RWPE2 (cell line): Measurements from ENCODE around the gene NXN.

Source experiments
- ATAC-seq: fragments of 200-7000 bp; cut with Tn5 transposase; 3 replicates; pipeline ENCODE4 v1.9.1; 2021; ENCODE audit warnings: low read depth
- DNase-seq: peaks from one replicate; pipeline ENCODE4 v3.0.0-alpha.2; 2020; ENCODE audit warnings: low spot score
- H3K27ac ChIP-seq: fragments of 450-650 bp; 2 replicates; pipeline ENCODE4 v1.5.1; 2017; ENCODE audit warnings: mild to moderate bottlenecking; ENCODE audit not compliant: poor library complexity, severe bottlenecking
- H3K27me3 ChIP-seq: fragments of 250-450 bp; sonication (Bioruptor Pico); 2 replicates; pipeline ENCODE4 v1.5.1; 2021; ENCODE audit warnings: mild to moderate bottlenecking, moderate library complexity; ENCODE audit not compliant: insufficient read depth, poor library complexity, severe bottlenecking
- H3K36me3 ChIP-seq: fragments of 250-450 bp; sonication (Bioruptor Pico); 2 replicates; pipeline ENCODE4 v1.5.1; 2020; ENCODE audit warnings: low read depth, mild to moderate bottlenecking, moderate library complexity
- H3K4me1 ChIP-seq: fragments of 250-450 bp; sonication (Bioruptor Pico); 2 replicates; pipeline ENCODE4 v1.5.1; 2021; ENCODE audit warnings: mild to moderate bottlenecking, moderate library complexity; ENCODE audit not compliant: insufficient read depth, poor library complexity, severe bottlenecking
- H3K4me3 ChIP-seq: fragments of 250-450 bp; sonication (Bioruptor Pico); 2 replicates; pipeline ENCODE4 v1.5.1; 2021; ENCODE audit warnings: mild to moderate bottlenecking, moderate library complexity; ENCODE audit not compliant: severe bottlenecking
- H3K9me3 ChIP-seq: fragments of 250-450 bp; sonication (Bioruptor Pico); 2 replicates; pipeline ENCODE4 v1.5.1; 2021; ENCODE audit warnings: mild to moderate bottlenecking, moderate library complexity; ENCODE audit not compliant: severe bottlenecking
- CTCF ChIP-seq: fragments of 450-650 bp; IDR thresholded peaks from one replicate; pipeline ENCODE4 v1.5.1; 2017; ENCODE audit warnings: mild to moderate bottlenecking, moderate library complexity; ENCODE audit not compliant: poor library complexity, severe bottlenecking

NXN gene

GRCh38 chr17:1007310-1008007 is 27.9 kb upstream of the NXN start:
- TF ChIP-seq CTCF, result no peak

GRCh38 chr17:1006054-1006453 is 26.5 kb upstream of the NXN start:
- Histone ChIP-seq H3K4me3 (no peak overlapping the region), H3K36me3 (peaks cover 41% of the 10 kb centered on the region), H3K4me1 (peaks cover 6% of the 10 kb centered on the region), H3K27ac (no peak overlapping the region), H3K9me3 (no peaks in the 10 kb centered on the region), H3K27me3 (no peaks in the 10 kb centered on the region)
- no peak for TF ChIP-seq CTCF
- DNase-seq (peak; percentile 54), ATAC-seq (no peak)

More at GRCh38 chr17:1007310-1008007, 27.9 kb upstream of the NXN start:
- no peaks in the 10 kb centered on the region for H3K9me3 ChIP-seq
- peaks cover 28% of the 10 kb centered on the region for H3K36me3 ChIP-seq
- H3K27ac ChIP-seq, result no peak overlapping the region
- H3K4me1 ChIP-seq, result no peaks in the 10 kb centered on the region
- ATAC-seq, result no peak
- H3K27me3 ChIP-seq, result no peaks in the 10 kb centered on the region
- no peak overlapping the region for H3K4me3 ChIP-seq
- no peak for DNase-seq

- no peak for TF ChIP-seq CTCF
- Histone ChIP-seq H3K27me3 (no peaks in the 10 kb centered on the region), H3K4me3 (no peak overlapping the region), H3K27ac (no peak overlapping the region), H3K9me3 (no peaks in the 10 kb centered on the region), H3K36me3 (peaks cover 47% of the 10 kb centered on the region), H3K4me1 (peaks cover 6% of the 10 kb centered on the region)
- DNase-seq (peak; percentile 53), ATAC-seq (no peak)
These were observed 25.9 kb upstream of the NXN start for GRCh38 chr17:1005361-1005946.

- no peak overlapping the region for H3K4me3 ChIP-seq
- peaks cover 6% of the 10 kb centered on the region for H3K4me1 ChIP-seq
- no peaks in the 10 kb centered on the region for H3K27me3 ChIP-seq
- no peaks in the 10 kb centered on the region for H3K9me3 ChIP-seq
- ATAC-seq, result no peak
- no peak for DNase-seq
- H3K36me3 ChIP-seq, result peaks cover 48% of the 10 kb centered on the region
- no peak for TF ChIP-seq CTCF
- H3K27ac ChIP-seq, result no peak overlapping the region
These were observed 25.3 kb upstream of the NXN start for GRCh38 chr17:1004769-1005295.
